Stomach (tissue), 9 donors: ENCODE data around the gene FOXC2. TPM values are rescaled to one million over a fixed set of nuclear protein-coding genes. Genes with fewer than 3 reads are reported as not detected.

Experiments used
- DNase-seq, 2 donors: peaks; one replicate each; pipeline versions ENCODE4 v3.0.0 to v3.0.0-alpha.2; 2013 to 2019
- H3K27ac ChIP-seq, 5 donors: fragments of 200-600 bp in 4 of 5; sonication (generic) in 4 of 5; one replicate each; pipeline ENCODE4 v1.5.1; 2013 to 2019; ENCODE audit warnings: mild to moderate bottlenecking in 1 of 5, moderate library complexity in 1 of 5
- H3K27me3 ChIP-seq, 3 donors: fragments of 200-600 bp; sonication (generic); one replicate each; pipeline ENCODE4 v1.5.1; 2017 to 2019; ENCODE audit warnings: mixed run types in 1 of 3
- H3K36me3 ChIP-seq, 4 donors: fragments of 200-600 bp; sonication (generic); 1 replicate in 3 of 4; 2 replicates in 1 of 4; pipeline ENCODE4 v1.5.1; 2016 to 2019
- H3K4me1 ChIP-seq, 4 donors: fragments of 200-600 bp; sonication (generic); one replicate each; pipeline ENCODE4 v1.5.1; 2016 to 2019
- H3K4me3 ChIP-seq, 4 donors: fragments of 200-600 bp; sonication (generic) in 3 of 4; one replicate each; pipeline ENCODE4 v1.5.1; 2016 to 2019; ENCODE audit warnings: mild to moderate bottlenecking in 1 of 4
- H3K9me3 ChIP-seq, 4 donors: fragments of 200-600 bp; sonication (generic); one replicate each; pipeline ENCODE4 v1.5.1; 2016 to 2019
- CTCF ChIP-seq, 7 experiments: fragments of 450-650 bp in 4 of 7; fragments of 200-600 bp in 3 of 7; sonication (generic) in 3 of 7; IDR thresholded peaks; one replicate each; pipeline ENCODE4 v1.5.1; 2016 to 2019; ENCODE audit warnings: antibody characterized with exemption in 7 of 7, control low read depth in 2 of 7, mild to moderate bottlenecking in 1 of 7
- EP300 ChIP-seq: sonication (generic); formaldehyde crosslinking; IDR thresholded peaks from one replicate; pipeline ENCODE4 v1.6.1; 2017; ENCODE audit warnings: antibody characterized with exemption
- POLR2A ChIP-seq, 4 donors: fragments of 450-650 bp; IDR thresholded peaks; one replicate each; pipeline ENCODE4 v1.6.1; 2016; ENCODE audit warnings: antibody characterized with exemption in 4 of 4, control low read depth in 2 of 4, mild to moderate bottlenecking in 1 of 4, moderate library complexity in 1 of 4
- POLR2AphosphoS5 ChIP-seq, 3 donors: sonication (generic); formaldehyde crosslinking; IDR thresholded peaks; one replicate each; pipeline ENCODE4 v1.6.1; 2016; ENCODE audit warnings: antibody characterized with exemption in 3 of 3
- WGBS, 5 donors: extraction: QIAGEN DNeasy Blood & Tissue Kit in 3 of 5; methylation state at CpG; one replicate each; pipeline versions ENCODE4 v1.1.5 to v1.1.7; 2013 to 2018; 5-methylcytosine and 5-hydroxymethylcytosine counted together
- intact Hi-C: fragments of 100-400 bp; cut with DNase I; formaldehyde crosslinking; loops from one replicate; pipeline ENCODE4 v1.15.1; 2023; ENCODE audit warnings: low total_unique reads
- polyA plus RNA-seq, 3 donors: library from polyadenylated mRNA; stranded (reverse); fragments of 200-250 nt; gene quantifications; one replicate each; pipeline ENCODE4 v1.2.3, GENCODE V29; 2013
- total RNA-seq, 5 donors: library from RNA; depleted of rRNA; stranded (reverse); fragments of >200 nt; gene quantifications; one replicate each; pipeline versions ENCODE4 v1.1.0 to v1.2.3, GENCODE V29; 2014 to 2016
- donor health status: healthy with polysubstance abuse.
- donor health status: Bipolar disorder and iron deficiency.
- donor health status: healthy.

Gene FOXC2
- total and polyA plus RNA-seq, 8 donors, result 0.08 to 0.18 (median 0.12) TPM; not detected in 5

- Histone ChIP-seq H3K4me1 (peaks cover 3 to 20% (median 12%) of the 10 kb centered on the region in 4 donors), H3K36me3 (peaks cover 8 to 85% (median 81%) of the 10 kb centered on the region in 4 donors), H3K27me3 (no peaks in the 10 kb centered on the region), H3K4me3 (no peak overlapping the region), H3K27ac (no peak overlapping the region), H3K9me3 (no peaks in the 10 kb centered on the region)
- no peak for TF ChIP-seq POLR2AphosphoS5 (IDR thresholded peaks at IDR 0.05)
- TF ChIP-seq CTCF (IDR thresholded peaks at IDR 0.05), result no peak
- TF ChIP-seq POLR2A (IDR thresholded peaks at IDR 0.05), result no peak
- no peak for TF ChIP-seq EP300
- no peak for DNase-seq
- WGBS, 5 donors, result 68 to 84% (median 80%) methylated on average over 7 to 8 of the region's 8 CpGs
- intact Hi-C loops, result no loop called here
Observed at GRCh38 chr16:86549076-86549892, 17.3 kb upstream of the FOXC2 start.

GRCh38 chr16:86549893-86550190 lies 16.8 kb upstream of the FOXC2 start:
- Histone ChIP-seq H3K4me3 (no peak overlapping the region), H3K9me3 (no peaks in the 10 kb centered on the region), H3K27ac (no peak overlapping the region), H3K4me1 (peaks cover 5 to 23% (median 15%) of the 10 kb centered on the region in 4 donors), H3K36me3 (peaks cover 8 to 80% (median 76%) of the 10 kb centered on the region in 4 donors), H3K27me3 (no peaks in the 10 kb centered on the region)
- WGBS, 5 donors, result 95 to 99% (median 97%) methylated on average over 7 of the region's 7 CpGs; no CpG with 5 or more reads in 1 of the 5 donors
- intact Hi-C loops, result no loop called here
- TF ChIP-seq POLR2A (IDR thresholded peaks at IDR 0.05), result no peak
- TF ChIP-seq POLR2AphosphoS5 (IDR thresholded peaks at IDR 0.05), result no peak
- DNase-seq, result no peak

- Histone ChIP-seq H3K4me3 (no peak overlapping the region), H3K4me1 (peaks cover 5 to 24% (median 16%) of the 10 kb centered on the region in 4 donors), H3K27ac (no peak overlapping the region), H3K9me3 (no peaks in the 10 kb centered on the region), H3K27me3 (no peaks in the 10 kb centered on the region), H3K36me3 (peaks cover 8 to 75% (median 72%) of the 10 kb centered on the region in 4 donors)
- WGBS, 5 donors, result 94 to 98% (median 97%) methylated on average over 4 to 5 of the region's 5 CpGs
- no peak for DNase-seq
- intact Hi-C loops, result no loop called here
- TF ChIP-seq EP300 (no peak), CTCF (IDR thresholded peaks at IDR 0.05) (no peak), POLR2A (IDR thresholded peaks at IDR 0.05) (no peak), POLR2AphosphoS5 (IDR thresholded peaks at IDR 0.05) (no peak)
Observed at GRCh38 chr16:86550281-86550680, 16.3 kb upstream of the FOXC2 start.

GRCh38 chr16:86553356-86553755 lies 13.3 kb upstream of the FOXC2 start:
- Histone ChIP-seq H3K36me3 (peaks cover 8 to 45% (median 41%) of the 10 kb centered on the region in 4 donors), H3K27me3 (peaks cover 0 to 16% (median 0%) of the 10 kb centered on the region in 3 donors), H3K4me3 (no peak overlapping the region), H3K27ac (no peak overlapping the region), H3K9me3 (no peaks in the 10 kb centered on the region), H3K4me1 (peaks cover 8 to 32% (median 25%) of the 10 kb centered on the region in 4 donors)
- 94 to 98% (median 97%) methylated on average over 12 to 22 of the region's 22 CpGs for WGBS, 5 donors
- intact Hi-C loops, result no loop called here
- TF ChIP-seq POLR2AphosphoS5 (IDR thresholded peaks at IDR 0.05) (no peak), EP300 (no peak), POLR2A (IDR thresholded peaks at IDR 0.05) (no peak), CTCF (IDR thresholded peaks at IDR 0.05) (no peak)
- DNase-seq, result no peak

- WGBS, 5 donors, result 4 to 8% (median 6%) methylated on average over 10 of the region's 10 CpGs
- peak overlapping the region; percentile 83 to 94 (median 90) for H3K27ac ChIP-seq
- H3K27me3 ChIP-seq, result peaks cover 0 to 26% (median 0%) of the 10 kb centered on the region in 3 donors
- peaks cover 8 to 38% (median 27%) of the 10 kb centered on the region in 4 donors for H3K4me1 ChIP-seq
- H3K36me3 ChIP-seq, result peaks cover 1 to 33% (median 29%) of the 10 kb centered on the region in 4 donors
- DNase-seq, result no peak
- TF ChIP-seq EP300 (no peak), CTCF (IDR thresholded peaks at IDR 0.05) (no peak), POLR2A (IDR thresholded peaks at IDR 0.05) (no peak), POLR2AphosphoS5 (IDR thresholded peaks at IDR 0.05) (no peak)
- intact Hi-C loops, result no loop called here
- H3K9me3 ChIP-seq, result no peaks in the 10 kb centered on the region
- peak overlapping the region; percentile 60 to 84 (median 75) for H3K4me3 ChIP-seq
Observed at GRCh38 chr16:86554599-86554916, 12.1 kb upstream of the FOXC2 start.
